Uterus (tissue), 2 donors: ENCODE data around the gene KIAA0753.

ENCODE experiments used
- POLR2A ChIP-seq, 2 donors: fragments of 450-650 bp; IDR thresholded peaks; one replicate each; pipeline ENCODE4 v1.6.1; 2016; ENCODE audit warnings: antibody characterized with exemption in 2 of 2, mild to moderate bottlenecking in 1 of 2, moderate library complexity in 1 of 2
- TF ChIP-seq, protein P1 (sequence below), 4 experiments: fragments of 200-600 bp in 2 of 4; fragments of 450-650 bp in 2 of 4; sonication (generic) in 2 of 4; IDR thresholded peaks; one replicate each; pipeline ENCODE4 v1.5.1; 2016 to 2019; ENCODE audit warnings: antibody characterized with exemption in 4 of 4, mild to moderate bottlenecking in 2 of 4, moderate library complexity in 1 of 4

DNA sequence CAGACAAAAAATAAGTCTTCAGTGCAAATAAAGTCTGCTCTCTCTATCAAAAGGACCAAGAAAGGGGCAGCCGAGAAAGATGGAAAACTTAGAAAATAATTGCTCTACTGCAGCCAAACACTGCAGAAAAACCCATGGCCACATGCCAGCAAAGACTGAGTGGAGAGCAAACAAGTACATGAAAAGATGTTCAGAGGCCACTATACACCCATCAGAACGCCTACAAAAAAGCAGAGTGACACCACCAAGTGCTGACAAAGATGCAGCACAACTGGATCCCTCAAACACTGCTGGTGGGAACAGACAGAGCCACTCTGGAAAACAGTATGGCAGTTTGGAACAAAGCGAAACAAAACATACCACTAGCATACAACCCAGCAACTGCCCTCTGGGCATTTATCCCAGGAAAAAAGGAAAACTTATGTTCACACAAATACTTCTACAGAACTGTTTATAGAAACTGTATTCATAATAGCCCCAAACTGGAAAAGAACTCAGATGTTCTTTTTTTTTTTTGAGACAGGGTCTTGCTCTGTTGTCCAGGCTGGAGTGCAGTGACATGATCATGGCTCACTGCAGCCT, 36.7 kb downstream of the KIAA0753 start:
- TF ChIP-seq, protein P1, sequence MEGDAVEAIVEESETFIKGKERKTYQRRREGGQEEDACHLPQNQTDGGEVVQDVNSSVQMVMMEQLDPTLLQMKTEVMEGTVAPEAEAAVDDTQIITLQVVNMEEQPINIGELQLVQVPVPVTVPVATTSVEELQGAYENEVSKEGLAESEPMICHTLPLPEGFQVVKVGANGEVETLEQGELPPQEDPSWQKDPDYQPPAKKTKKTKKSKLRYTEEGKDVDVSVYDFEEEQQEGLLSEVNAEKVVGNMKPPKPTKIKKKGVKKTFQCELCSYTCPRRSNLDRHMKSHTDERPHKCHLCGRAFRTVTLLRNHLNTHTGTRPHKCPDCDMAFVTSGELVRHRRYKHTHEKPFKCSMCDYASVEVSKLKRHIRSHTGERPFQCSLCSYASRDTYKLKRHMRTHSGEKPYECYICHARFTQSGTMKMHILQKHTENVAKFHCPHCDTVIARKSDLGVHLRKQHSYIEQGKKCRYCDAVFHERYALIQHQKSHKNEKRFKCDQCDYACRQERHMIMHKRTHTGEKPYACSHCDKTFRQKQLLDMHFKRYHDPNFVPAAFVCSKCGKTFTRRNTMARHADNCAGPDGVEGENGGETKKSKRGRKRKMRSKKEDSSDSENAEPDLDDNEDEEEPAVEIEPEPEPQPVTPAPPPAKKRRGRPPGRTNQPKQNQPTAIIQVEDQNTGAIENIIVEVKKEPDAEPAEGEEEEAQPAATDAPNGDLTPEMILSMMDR (IDR thresholded peaks at IDR 0.05), result no peak
- no peak for TF ChIP-seq POLR2A (IDR thresholded peaks at IDR 0.05)
